KBM-7 (cell line): Measurements from ENCODE around the gene GHDC.
"Not testable (repeated sequence)": the region's sequence is repeated elsewhere in the genome, so short reads cannot be mapped to it uniquely, and the experiment has no call there.

Experiments
- DNase-seq: peaks from one replicate; pipeline ENCODE4 v3.0.0-alpha.2; 2015
- in situ Hi-C: fragments of 300-500 bp; cut with MboI; formaldehyde crosslinking; loops from 2 replicates; pipeline ENCODE4 v1.14.3; 2020; ENCODE audit warnings: low sequenced_read_pairs, low pct_unique_long_range_greater_than_20kb, mixed read lengths

The GHDC gene

DNA sequence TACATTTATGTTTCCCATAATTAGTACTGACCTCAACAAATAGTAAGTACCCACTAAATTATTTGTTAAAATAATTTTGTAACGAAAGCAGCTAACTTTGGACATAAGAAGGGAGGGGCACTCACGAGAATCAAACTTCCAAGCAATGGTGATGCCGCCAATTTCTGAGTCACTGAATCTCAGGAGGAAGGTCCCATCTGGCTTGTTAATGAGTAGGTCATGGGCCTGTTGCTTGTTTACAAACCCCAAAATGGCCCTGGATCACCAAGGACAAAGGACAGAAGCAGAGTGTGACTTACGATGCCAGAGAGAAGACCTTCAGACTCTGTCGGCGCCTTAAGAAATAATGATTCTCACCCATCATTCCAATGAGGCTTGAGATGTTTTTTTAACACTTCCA is 15.8 kb upstream of the GHDC start:
- in situ Hi-C loops = no loop called here
- DNase-seq = no peak

GRCh38 chr17:42206153-42206612 is 11.9 kb upstream of the GHDC start:
- DNase-seq, in situ Hi-C loops: not testable (repeated sequence)

GRCh38 chr17:42203354-42203753 is 9.1 kb upstream of the GHDC start:
- in situ Hi-C loops = no loop called here
- DNase-seq = no peak

- in situ Hi-C loops = no loop called here
- DNase-seq = no peak
Measured at GRCh38 chr17:42202696-42203095, 8.4 kb upstream of the GHDC start.

DNA sequence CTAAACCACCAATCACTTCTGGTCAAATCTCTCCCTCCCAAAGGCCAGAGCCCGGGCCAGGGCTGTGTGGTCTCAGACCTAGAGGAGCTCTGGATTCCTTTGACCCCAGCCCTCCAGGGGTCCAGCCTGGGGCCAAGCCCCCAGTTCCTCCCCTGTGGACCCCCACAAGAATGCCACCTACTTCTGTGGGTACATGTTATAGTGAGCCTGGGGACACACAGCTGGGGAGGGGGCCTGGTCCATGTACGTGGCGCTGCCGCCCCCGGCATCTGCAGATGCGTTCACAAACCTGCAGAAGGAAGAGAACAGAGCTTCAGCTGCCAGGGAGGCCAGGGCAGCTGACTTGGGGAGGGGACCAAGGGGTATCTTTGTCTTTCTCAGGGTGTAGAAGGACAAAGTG is 7.9 kb upstream of the GHDC start:
- no peak for DNase-seq
- in situ Hi-C loops = no loop called here

- no peak for DNase-seq
- in situ Hi-C loops = no loop called here
Measured at GRCh38 chr17:42201458-42201772, 7.1 kb upstream of the GHDC start.

DNA sequence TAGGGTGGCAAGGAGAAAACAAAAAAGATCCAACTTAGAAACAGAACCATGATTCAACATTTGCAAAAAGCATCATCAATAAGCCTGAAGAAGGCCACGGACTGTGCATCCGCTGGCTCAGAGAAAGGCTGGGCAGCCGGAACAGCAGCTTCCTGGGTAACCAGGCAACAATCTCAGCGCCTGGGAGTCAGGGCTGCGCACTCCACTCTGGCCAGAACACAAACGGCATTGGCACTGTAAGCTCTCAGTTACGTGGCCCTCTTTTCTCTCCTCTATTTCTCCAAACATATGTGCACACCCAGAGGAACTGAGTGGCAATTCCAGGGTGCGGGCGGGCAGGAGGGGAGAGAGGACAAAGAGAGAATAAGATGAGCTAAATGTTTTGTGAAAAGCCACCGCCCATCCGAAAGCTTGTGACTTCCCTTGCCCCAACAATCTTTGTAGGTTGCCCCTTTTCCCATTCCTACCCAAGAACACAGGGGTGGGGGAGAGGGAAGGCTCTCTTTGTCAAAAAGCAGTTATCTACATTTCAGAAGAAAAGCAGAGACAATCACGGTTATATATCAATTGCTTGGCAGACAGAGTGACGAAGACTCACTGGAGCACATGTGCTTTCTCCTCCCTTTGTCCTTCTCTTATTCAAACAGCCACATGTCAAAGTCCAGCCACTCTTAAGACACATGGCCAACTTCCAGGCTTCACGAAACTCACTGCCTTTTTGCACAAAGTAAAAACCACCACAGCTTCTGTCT is 6.6 kb upstream of the GHDC start:
- in situ Hi-C loops = no loop called here
- no peak for DNase-seq

GRCh38 chr17:42199416-42200011 is 5.2 kb upstream of the GHDC start:
- in situ Hi-C loops = no loop called here
- no peak for DNase-seq

- peak; percentile 70 for DNase-seq
- in situ Hi-C loops = no loop called here
Measured at GRCh38 chr17:42198897-42199296, 4.6 kb upstream of the GHDC start.

DNA sequence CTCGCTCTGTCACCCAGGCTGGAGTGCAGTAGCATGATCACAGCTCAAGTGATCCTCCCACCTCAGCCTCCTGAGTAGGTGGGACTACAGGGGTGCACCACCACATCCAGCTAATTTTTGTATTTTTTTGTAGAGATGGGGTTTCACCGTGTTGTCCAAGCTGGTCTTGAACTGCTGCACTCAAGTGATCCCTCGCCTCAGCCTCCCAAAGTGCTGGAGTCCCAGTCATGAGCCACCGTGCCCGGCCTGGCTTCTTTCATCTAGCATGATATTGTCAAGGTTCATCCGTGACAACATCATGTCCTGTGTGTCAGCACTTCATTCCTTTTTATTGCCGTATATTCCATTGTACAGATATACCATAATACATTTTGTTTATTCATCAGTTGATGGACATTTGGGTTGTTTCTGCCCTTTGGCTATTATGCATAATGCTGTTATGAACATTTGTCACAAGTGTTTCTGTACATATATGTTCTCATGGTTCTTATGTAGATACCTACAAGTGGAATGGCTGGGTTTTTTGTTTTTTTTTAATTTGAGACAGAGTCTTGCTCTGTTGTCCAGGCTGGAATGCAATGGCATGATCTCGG is 3.4 kb upstream of the GHDC start:
- DNase-seq = no peak
- in situ Hi-C loops = no loop called here

DNA sequence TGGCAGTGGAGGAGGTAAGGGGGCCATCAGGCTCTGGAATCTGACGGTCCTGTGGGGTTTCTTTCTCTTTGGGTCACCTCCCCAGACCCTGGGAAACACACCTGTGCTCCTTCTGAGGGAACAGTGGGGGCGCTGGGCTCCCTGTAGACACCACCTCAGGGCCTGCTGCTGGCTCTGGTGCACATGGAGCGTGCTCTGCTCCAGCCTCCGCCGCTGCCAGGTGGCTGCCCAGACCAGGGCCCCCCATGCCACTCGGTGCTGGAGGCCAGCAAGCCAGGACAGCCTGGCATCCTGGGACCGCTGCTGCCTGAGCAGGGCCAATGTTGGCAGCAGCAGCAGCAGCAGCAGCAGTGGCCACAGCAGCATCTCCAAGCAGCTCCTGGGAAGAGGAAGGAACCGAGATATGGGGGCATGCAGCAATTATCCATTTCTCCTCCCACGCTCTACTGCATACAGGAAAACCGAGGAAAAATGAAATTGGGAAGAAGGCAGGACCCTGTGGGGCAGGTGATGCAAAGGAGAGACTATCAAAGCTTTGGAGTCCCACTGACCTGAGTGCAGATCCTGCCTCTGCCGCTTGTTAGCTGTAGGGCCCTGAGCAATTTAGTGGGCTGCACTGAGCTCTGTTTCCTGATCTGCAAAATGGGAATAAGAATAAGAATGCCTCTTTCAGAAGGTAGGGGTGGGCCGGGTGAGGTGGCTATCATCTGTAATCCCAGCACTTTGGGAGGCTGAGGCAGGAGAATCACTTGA is 902 bp downstream of the GHDC start:
- in situ Hi-C loops = no loop called here
- no peak for DNase-seq

GRCh38 chr17:42192189-42193126 is 1.8 kb downstream of the GHDC start:
- DNase-seq = no peak
- in situ Hi-C loops = no loop called here

DNA sequence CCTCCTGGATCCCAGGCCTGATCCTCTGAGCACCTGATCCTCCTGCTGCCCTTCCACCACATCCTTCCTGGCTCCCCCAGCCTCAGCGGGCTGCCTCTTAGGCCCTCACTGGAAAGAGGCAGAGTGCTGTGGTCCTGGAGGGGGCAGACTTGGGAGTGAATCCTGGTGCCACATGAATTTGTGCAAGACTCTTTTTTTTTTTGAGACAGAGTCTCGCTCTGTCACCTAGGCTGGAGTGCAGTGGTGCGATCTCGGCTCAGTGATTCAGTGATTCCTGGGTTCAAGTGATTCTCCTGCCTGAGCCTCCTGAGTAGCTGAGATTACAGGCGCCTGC is 3.1 kb downstream of the GHDC start:
- DNase-seq = no peak
- in situ Hi-C loops = no loop called here

- in situ Hi-C loops = no loop called here
- no peak for DNase-seq
Measured at GRCh38 chr17:42190491-42191274, 3.6 kb downstream of the GHDC start.

GRCh38 chr17:42189651-42189965 is 4.7 kb downstream of the GHDC start:
- no peak for DNase-seq
- in situ Hi-C loops = no loop called here

GRCh38 chr17:42188749-42189650 is 5.3 kb downstream of the GHDC start:
- in situ Hi-C loops = no loop called here
- peak; percentile 95 for DNase-seq

DNA sequence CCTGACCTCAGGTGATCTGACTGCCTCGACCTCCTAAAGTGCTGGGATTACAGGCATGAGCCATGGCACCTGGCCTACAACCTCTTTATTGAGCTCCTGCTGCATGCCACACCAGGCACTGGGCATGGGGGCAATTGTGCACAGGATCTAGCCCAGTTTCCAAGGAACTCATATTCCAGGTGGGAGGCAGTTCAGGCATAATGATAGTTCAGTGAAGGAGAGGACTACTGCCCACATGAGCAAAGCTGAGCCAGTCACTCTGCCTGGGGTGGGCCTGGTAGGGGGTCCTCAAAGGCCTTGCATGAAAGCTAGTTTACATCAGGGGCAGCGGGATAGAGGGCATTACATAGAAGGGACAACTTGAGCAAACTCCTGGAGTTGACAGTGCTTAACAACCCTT is 6.5 kb downstream of the GHDC start:
- in situ Hi-C loops = no loop called here
- no peak for DNase-seq

GRCh38 chr17:42186191-42186590 is 8.1 kb downstream of the GHDC start:
- in situ Hi-C loops, DNase-seq: not testable (repeated sequence)
